HG02981 (cell line): ENCODE results near the gene FAM32A.
"Not testable (repeated sequence)": the region's sequence is repeated elsewhere in the genome, so short reads cannot be mapped to it uniquely, and the experiment has no call there.

ENCODE experiments used
- ATAC-seq: cut with Tn5 transposase; IDR thresholded peaks from one replicate; pipeline ENCODE4 v1.9.1; 2021; ENCODE audit warnings: mild to moderate bottlenecking, moderate library complexity; ENCODE audit not compliant: unreplicated experiment

FAM32A gene

GRCh38 chr19:16161840-16162239 lies 23.4 kb upstream of the FAM32A start:
- ATAC-seq, result no peak

- ATAC-seq, result no peak
Observed at GRCh38 chr19:16164222-16164890, 20.9 kb upstream of the FAM32A start.

GRCh38 chr19:16166417-16166816 lies 18.8 kb upstream of the FAM32A start:
- ATAC-seq, result no peak

GRCh38 chr19:16167055-16167454 lies 18.2 kb upstream of the FAM32A start:
- no peak for ATAC-seq

GRCh38 chr19:16168465-16169081 lies 16.6 kb upstream of the FAM32A start:
- ATAC-seq, result no peak

- ATAC-seq, result no peak
Observed at GRCh38 chr19:16170134-16170533, 15.1 kb upstream of the FAM32A start.

GRCh38 chr19:16175954-16176353 lies 9.3 kb upstream of the FAM32A start:
- no peak for ATAC-seq

- ATAC-seq, result not testable (repeated sequence)
Observed at GRCh38 chr19:16178866-16179265, 6.3 kb upstream of the FAM32A start.

- no peak for ATAC-seq
Observed at GRCh38 chr19:16180611-16181010, 4.6 kb upstream of the FAM32A start.

- no peak for ATAC-seq
Observed at GRCh38 chr19:16184665-16185122, 516 bp upstream of the FAM32A start.

GRCh38 chr19:16185768-16186123 lies 536 bp downstream of the FAM32A start:
- peak; percentile 10 for ATAC-seq

- no peak for ATAC-seq
Observed at GRCh38 chr19:16188521-16188920, 3.3 kb downstream of the FAM32A start.

- no peak for ATAC-seq
Observed at GRCh38 chr19:16190198-16190597, 5.0 kb downstream of the FAM32A start.

GRCh38 chr19:16190736-16191135 lies 5.5 kb downstream of the FAM32A start:
- no peak for ATAC-seq

- no peak for ATAC-seq
Observed at GRCh38 chr19:16191216-16191908, 6.2 kb downstream of the FAM32A start.

GRCh38 chr19:16193466-16193865 lies 8.3 kb downstream of the FAM32A start:
- ATAC-seq, result no peak

GRCh38 chr19:16197188-16197621 lies 12.0 kb downstream of the FAM32A start:
- no peak for ATAC-seq

GRCh38 chr19:16197622-16198369 lies 12.6 kb downstream of the FAM32A start, which contains the start of gene AP1M1:
TSS of gene AP1M1 (plus strand) at chr19:16197911. CDS start at chr19:16198027, 116 bp downstream.
- ATAC-seq, result peak; percentile 82

- ATAC-seq, result no peak
Observed at GRCh38 chr19:16198370-16198651, 13.1 kb downstream of the FAM32A start.

GRCh38 chr19:16199275-16199932 lies 14.2 kb downstream of the FAM32A start:
- ATAC-seq, result no peak
